Tibial nerve (tissue), 4 donors: ENCODE data around the gene SLC25A10.

Experiments used
- CTCF ChIP-seq, 5 experiments: fragments of 200-600 bp in 3 of 5; fragments of 450-650 bp in 2 of 5; sonication (generic) in 3 of 5; IDR thresholded peaks; one replicate each; pipeline ENCODE4 v1.5.1; 2016 to 2019; ENCODE audit warnings: antibody characterized with exemption in 5 of 5, mild to moderate bottlenecking in 3 of 5, moderate library complexity in 2 of 5
- EP300 ChIP-seq, 2 donors: sonication (generic); formaldehyde crosslinking; IDR thresholded peaks; one replicate each; pipeline ENCODE4 v1.6.1; 2017; ENCODE audit warnings: antibody characterized with exemption in 2 of 2, mild to moderate bottlenecking in 1 of 2
- POLR2A ChIP-seq, 2 donors: fragments of 450-650 bp; IDR thresholded peaks; one replicate each; pipeline ENCODE4 v1.6.1; 2017; ENCODE audit warnings: antibody characterized with exemption in 2 of 2, mild to moderate bottlenecking in 2 of 2, moderate library complexity in 2 of 2

- TF ChIP-seq CTCF (IDR thresholded peaks at IDR 0.05) (no peak), POLR2A (IDR thresholded peaks at IDR 0.05) (no peak), EP300 (IDR thresholded peaks at IDR 0.05) (no peak)
Observed at GRCh38 chr17:81714412-81715106, 2.5 kb downstream of the SLC25A10 start.
